Liver (tissue), 9 donors: Measurements from ENCODE around the gene NISCH. TPM values are rescaled to one million over a fixed set of nuclear protein-coding genes. Genes with fewer than 3 reads are reported as not detected.

ENCODE experiments used
- DNase-seq: peaks from one replicate; pipeline ENCODE4 v3.0.0-alpha.2; 2017; ENCODE audit warnings: low spot score
- H3K27ac ChIP-seq, 2 donors: one replicate each; pipeline ENCODE4 v1.7.0; 2013; ENCODE audit warnings: inconsistent platforms in 2 of 2, low read length in 2 of 2, control low read depth in 1 of 2, low read depth in 1 of 2, mild to moderate bottlenecking in 1 of 2
- H3K27me3 ChIP-seq, 4 donors: one replicate each; pipeline versions ENCODE4 v1.6.1 to v1.7.0; 2013; ENCODE audit warnings: low read length in 3 of 4, inconsistent platforms in 1 of 4, mild to moderate bottlenecking in 1 of 4, moderate library complexity in 1 of 4; ENCODE audit not compliant: control insufficient read depth in 4 of 4, insufficient read depth in 4 of 4
- H3K36me3 ChIP-seq, 4 donors: one replicate each; pipeline versions ENCODE4 v1.6.1 to v1.7.0; 2013; ENCODE audit warnings: low read length in 3 of 4, mild to moderate bottlenecking in 3 of 4, low read depth in 1 of 4, moderate library complexity in 1 of 4; ENCODE audit not compliant: control insufficient read depth in 4 of 4, insufficient read depth in 3 of 4
- H3K4me1 ChIP-seq, 4 donors: one replicate each; pipeline versions ENCODE4 v1.6.1 to v1.7.0; 2013; ENCODE audit warnings: low read length in 3 of 4, mild to moderate bottlenecking in 3 of 4, moderate library complexity in 1 of 4; ENCODE audit not compliant: control insufficient read depth in 4 of 4, insufficient read depth in 4 of 4
- H3K4me3 ChIP-seq, 3 donors: one replicate each; pipeline versions ENCODE4 v1.6.1 to v1.7.0; 2013; ENCODE audit warnings: low read length in 3 of 3, control low read depth in 1 of 3, low read depth in 1 of 3, mild to moderate bottlenecking in 1 of 3
- H3K9ac ChIP-seq, 2 donors: one replicate each; pipeline ENCODE4 v1.7.0; 2013; ENCODE audit warnings: low read length in 2 of 2, mild to moderate bottlenecking in 2 of 2, moderate library complexity in 2 of 2, control low read depth in 1 of 2, low read depth in 1 of 2
- H3K9me3 ChIP-seq, 4 donors: one replicate each; pipeline versions ENCODE4 v1.6.1 to v1.7.0; 2013; ENCODE audit warnings: low read length in 3 of 4; ENCODE audit not compliant: control insufficient read depth in 4 of 4
- ATF3 ChIP-seq: IDR thresholded peaks from 2 replicates; pipeline ENCODE4 v1.6.1; 2016; ENCODE audit warnings: antibody characterized with exemption
- EGR1 ChIP-seq, 2 donors: IDR thresholded peaks; 2 replicates each; pipeline ENCODE4 v1.6.1; 2016 to 2018; ENCODE audit warnings: antibody characterized with exemption in 2 of 2, low read depth in 2 of 2
- FOXA1 ChIP-seq: IDR thresholded peaks from 2 replicates; pipeline ENCODE4 v1.6.1; 2016; ENCODE audit warnings: antibody characterized with exemption
- FOXA2 ChIP-seq: IDR thresholded peaks from 2 replicates; pipeline ENCODE4 v1.6.1; 2016; ENCODE audit warnings: antibody characterized with exemption
- GABPA ChIP-seq, 2 donors: IDR thresholded peaks in 1 of 2; conservative IDR thresholded peaks in 1 of 2; 2 replicates each; pipeline ENCODE4 v1.6.1; 2016; ENCODE audit warnings: antibody characterized with exemption in 2 of 2, mild to moderate bottlenecking in 1 of 2, moderate library complexity in 1 of 2
- HNF4A ChIP-seq, 2 donors: conservative IDR thresholded peaks; 2 replicates each; pipeline ENCODE4 v1.6.1; 2016; ENCODE audit warnings: antibody characterized with exemption in 2 of 2, mild to moderate bottlenecking in 2 of 2
- HNF4G ChIP-seq: IDR thresholded peaks from 2 replicates; pipeline ENCODE4 v1.6.1; 2016; ENCODE audit warnings: antibody characterized with exemption
- JUND ChIP-seq, 2 donors: IDR thresholded peaks; 2 replicates each; pipeline ENCODE4 v1.6.1; 2016; ENCODE audit warnings: antibody characterized with exemption in 2 of 2
- MAX ChIP-seq: IDR thresholded peaks from 2 replicates; pipeline ENCODE4 v1.6.1; 2016; ENCODE audit warnings: antibody characterized with exemption
- NR2F2 ChIP-seq: IDR thresholded peaks from 2 replicates; pipeline ENCODE4 v1.6.1; 2016; ENCODE audit warnings: antibody characterized with exemption
- RAD21 ChIP-seq, 2 donors: IDR thresholded peaks; 2 replicates each; pipeline ENCODE4 v1.6.1; 2016; ENCODE audit warnings: antibody characterized with exemption in 2 of 2, mild to moderate bottlenecking in 2 of 2
- RXRA ChIP-seq, 2 donors: IDR thresholded peaks; 2 replicates each; pipeline ENCODE4 v1.6.1; 2017 to 2018; ENCODE audit warnings: antibody characterized with exemption in 2 of 2, mild to moderate bottlenecking in 1 of 2
- SP1 ChIP-seq: IDR thresholded peaks from 2 replicates; pipeline ENCODE4 v1.6.1; 2018; ENCODE audit warnings: antibody characterized with exemption, mild to moderate bottlenecking
- TAF1 ChIP-seq: conservative IDR thresholded peaks from 2 replicates; pipeline ENCODE4 v1.6.1; 2016; ENCODE audit warnings: antibody characterized with exemption, mild to moderate bottlenecking
- YY1 ChIP-seq: IDR thresholded peaks from 2 replicates; pipeline ENCODE4 v1.6.1; 2016; ENCODE audit warnings: antibody characterized with exemption, mild to moderate bottlenecking
- WGBS: extraction: QIAGEN DNeasy Blood & Tissue Kit; methylation state at CpG from one replicate; pipeline ENCODE4 v1.1.7; 2013; 5-methylcytosine and 5-hydroxymethylcytosine counted together
- polyA plus RNA-seq, 2 donors: library from polyadenylated mRNA; stranded (reverse) in 1 of 2; unstranded in 1 of 2; fragments of 200-250 nt in 1 of 2; fragments of >200 nt in 1 of 2; fragmentation: Nextera tagmentation in 1 of 2; extraction: Ambion mirVana in 1 of 2; gene quantifications; one replicate each; pipeline versions ENCODE4 v1.2.1 to v1.2.3, GENCODE V29; 2013 to 2015
- total RNA-seq, 2 donors: library from RNA; depleted of rRNA; stranded (reverse); fragments of >200 nt; gene quantifications; one replicate each; pipeline ENCODE4 v1.2.3, GENCODE V29; 2014
- TF ChIP-seq, protein P1 (sequence below): IDR thresholded peaks from 2 replicates; pipeline ENCODE4 v1.6.1; 2016; ENCODE audit warnings: antibody characterized with exemption
- TF ChIP-seq, protein P2 (sequence below): IDR thresholded peaks from 2 replicates; pipeline ENCODE4 v1.6.1; 2016; ENCODE audit warnings: antibody characterized with exemption, mild to moderate bottlenecking
- TF ChIP-seq, protein P3 (sequence below): fragments of 150-350 bp; IDR thresholded peaks from 2 replicates; pipeline ENCODE4 v1.5.1; 2017; ENCODE audit warnings: improper control_type of control experiment, low read depth, low read length; ENCODE audit not compliant: missing input control
- donor health status: healthy.
- donor health status: healthy.
- donor health status: healthy.
- donor health status: healthy.
- donor health status: healthy.

NISCH gene
- total and polyA plus RNA-seq, 4 donors, result 10.8 to 39.8 (median 17.6) TPM

DNA sequence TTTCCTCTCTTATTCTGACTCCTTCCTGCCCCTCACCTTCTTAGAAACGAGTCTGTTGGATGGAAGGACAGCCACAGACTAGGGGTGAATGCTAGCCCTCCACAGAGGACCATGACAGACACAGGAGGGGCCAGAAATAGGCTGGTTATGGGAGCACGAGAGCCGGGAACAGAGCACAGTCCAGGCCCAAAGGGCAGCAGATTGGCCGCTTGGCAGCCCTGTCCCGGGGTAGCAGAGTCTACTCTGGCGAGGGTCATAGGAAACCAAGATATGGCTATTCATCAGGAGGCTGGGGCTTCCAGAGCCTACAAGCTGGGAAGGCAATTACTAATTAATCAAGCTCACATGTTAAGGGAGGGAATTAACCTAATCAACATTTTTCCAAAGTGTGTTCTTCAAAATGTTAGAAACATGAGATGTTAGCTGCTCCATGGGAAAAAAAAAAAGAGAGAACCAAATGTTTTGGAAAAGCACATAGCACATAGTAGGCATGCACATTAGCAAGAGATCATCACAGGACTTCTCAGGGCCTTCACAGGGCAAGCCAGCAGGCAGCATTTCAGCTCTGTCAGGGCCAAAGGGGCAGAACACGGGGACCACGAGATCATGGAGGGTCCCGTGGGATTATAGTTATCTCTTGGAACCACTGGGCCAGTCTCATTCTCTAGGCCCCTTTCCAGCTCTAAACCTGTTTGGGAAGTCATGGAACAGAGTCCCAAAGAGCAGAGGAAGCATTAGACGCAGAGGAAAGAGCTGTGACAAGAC, 23.8 kb upstream of the NISCH start:
- Histone ChIP-seq H3K9ac (no peak overlapping the region), H3K4me3 (no peak overlapping the region), H3K36me3 (no peaks in the 10 kb centered on the region), H3K4me1 (no peaks in the 10 kb centered on the region), H3K27ac (no peak overlapping the region), H3K9me3 (no peaks in the 10 kb centered on the region), H3K27me3 (no peaks in the 10 kb centered on the region)
- TF ChIP-seq FOXA1 (no peak), NR2F2 (no peak), ATF3 (no peak), EGR1 (IDR thresholded peaks at IDR 0.05; ENCODE audit: low read depth in 2 of 2) (no peak), MAX (no peak), TAF1 (no peak), HNF4G (no peak), YY1 (no peak), RAD21 (IDR thresholded peaks at IDR 0.05) (no peak)
- TF ChIP-seq, protein P1, sequence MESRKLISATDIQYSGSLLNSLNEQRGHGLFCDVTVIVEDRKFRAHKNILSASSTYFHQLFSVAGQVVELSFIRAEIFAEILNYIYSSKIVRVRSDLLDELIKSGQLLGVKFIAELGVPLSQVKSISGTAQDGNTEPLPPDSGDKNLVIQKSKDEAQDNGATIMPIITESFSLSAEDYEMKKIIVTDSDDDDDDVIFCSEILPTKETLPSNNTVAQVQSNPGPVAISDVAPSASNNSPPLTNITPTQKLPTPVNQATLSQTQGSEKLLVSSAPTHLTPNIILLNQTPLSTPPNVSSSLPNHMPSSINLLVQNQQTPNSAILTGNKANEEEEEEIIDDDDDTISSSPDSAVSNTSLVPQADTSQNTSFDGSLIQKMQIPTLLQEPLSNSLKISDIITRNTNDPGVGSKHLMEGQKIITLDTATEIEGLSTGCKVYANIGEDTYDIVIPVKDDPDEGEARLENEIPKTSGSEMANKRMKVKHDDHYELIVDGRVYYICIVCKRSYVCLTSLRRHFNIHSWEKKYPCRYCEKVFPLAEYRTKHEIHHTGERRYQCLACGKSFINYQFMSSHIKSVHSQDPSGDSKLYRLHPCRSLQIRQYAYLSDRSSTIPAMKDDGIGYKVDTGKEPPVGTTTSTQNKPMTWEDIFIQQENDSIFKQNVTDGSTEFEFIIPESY, result no peak
- WGBS, result 82% methylated on average over 10 of the region's 10 CpGs
- no peak for DNase-seq

DNA sequence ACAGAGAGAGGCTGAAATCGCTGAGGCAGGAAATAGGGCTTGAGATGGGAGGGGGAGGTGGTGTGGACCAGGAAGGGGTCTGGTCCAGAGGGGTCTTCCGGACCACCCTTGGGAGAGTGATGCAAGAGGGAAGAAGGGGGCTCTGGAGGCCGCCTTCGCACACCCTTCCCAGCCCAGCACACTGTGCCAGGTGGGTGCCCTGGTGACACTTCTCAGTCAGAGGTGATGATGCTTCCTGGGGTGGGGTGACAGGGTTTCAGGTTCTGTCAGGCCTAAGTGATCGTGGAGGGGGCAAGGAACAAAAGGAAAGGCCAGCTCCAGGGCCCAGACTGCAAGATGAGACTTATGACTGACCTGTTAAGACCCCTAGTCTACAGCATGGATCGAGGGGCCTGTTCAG, 23.2 kb upstream of the NISCH start:
- no peak overlapping the region for H3K27ac ChIP-seq
- no peaks in the 10 kb centered on the region for H3K4me1 ChIP-seq
- H3K9ac ChIP-seq, result no peak overlapping the region
- TF ChIP-seq RXRA (IDR thresholded peaks at IDR 0.05) (no peak), FOXA2 (no peak), EGR1 (IDR thresholded peaks at IDR 0.05; ENCODE audit: low read depth in 2 of 2) (no peak), HNF4G (no peak), TAF1 (no peak), ATF3 (no peak), GABPA (IDR thresholded peaks at IDR 0.05 in 1 of 2, conservative IDR thresholded peaks at IDR 0.05 in 1 of 2) (no peak), FOXA1 (no peak), SP1 (no peak), NR2F2 (no peak), YY1 (no peak), MAX (no peak), JUND (IDR thresholded peaks at IDR 0.05) (no peak), RAD21 (IDR thresholded peaks at IDR 0.05) (no peak), HNF4A (conservative IDR thresholded peaks at IDR 0.05) (no peak)
- TF ChIP-seq, protein P2, sequence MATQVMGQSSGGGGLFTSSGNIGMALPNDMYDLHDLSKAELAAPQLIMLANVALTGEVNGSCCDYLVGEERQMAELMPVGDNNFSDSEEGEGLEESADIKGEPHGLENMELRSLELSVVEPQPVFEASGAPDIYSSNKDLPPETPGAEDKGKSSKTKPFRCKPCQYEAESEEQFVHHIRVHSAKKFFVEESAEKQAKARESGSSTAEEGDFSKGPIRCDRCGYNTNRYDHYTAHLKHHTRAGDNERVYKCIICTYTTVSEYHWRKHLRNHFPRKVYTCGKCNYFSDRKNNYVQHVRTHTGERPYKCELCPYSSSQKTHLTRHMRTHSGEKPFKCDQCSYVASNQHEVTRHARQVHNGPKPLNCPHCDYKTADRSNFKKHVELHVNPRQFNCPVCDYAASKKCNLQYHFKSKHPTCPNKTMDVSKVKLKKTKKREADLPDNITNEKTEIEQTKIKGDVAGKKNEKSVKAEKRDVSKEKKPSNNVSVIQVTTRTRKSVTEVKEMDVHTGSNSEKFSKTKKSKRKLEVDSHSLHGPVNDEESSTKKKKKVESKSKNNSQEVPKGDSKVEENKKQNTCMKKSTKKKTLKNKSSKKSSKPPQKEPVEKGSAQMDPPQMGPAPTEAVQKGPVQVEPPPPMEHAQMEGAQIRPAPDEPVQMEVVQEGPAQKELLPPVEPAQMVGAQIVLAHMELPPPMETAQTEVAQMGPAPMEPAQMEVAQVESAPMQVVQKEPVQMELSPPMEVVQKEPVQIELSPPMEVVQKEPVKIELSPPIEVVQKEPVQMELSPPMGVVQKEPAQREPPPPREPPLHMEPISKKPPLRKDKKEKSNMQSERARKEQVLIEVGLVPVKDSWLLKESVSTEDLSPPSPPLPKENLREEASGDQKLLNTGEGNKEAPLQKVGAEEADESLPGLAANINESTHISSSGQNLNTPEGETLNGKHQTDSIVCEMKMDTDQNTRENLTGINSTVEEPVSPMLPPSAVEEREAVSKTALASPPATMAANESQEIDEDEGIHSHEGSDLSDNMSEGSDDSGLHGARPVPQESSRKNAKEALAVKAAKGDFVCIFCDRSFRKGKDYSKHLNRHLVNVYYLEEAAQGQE, result no peak
- TF ChIP-seq, protein P1, result no peak
- TF ChIP-seq, protein P3, sequence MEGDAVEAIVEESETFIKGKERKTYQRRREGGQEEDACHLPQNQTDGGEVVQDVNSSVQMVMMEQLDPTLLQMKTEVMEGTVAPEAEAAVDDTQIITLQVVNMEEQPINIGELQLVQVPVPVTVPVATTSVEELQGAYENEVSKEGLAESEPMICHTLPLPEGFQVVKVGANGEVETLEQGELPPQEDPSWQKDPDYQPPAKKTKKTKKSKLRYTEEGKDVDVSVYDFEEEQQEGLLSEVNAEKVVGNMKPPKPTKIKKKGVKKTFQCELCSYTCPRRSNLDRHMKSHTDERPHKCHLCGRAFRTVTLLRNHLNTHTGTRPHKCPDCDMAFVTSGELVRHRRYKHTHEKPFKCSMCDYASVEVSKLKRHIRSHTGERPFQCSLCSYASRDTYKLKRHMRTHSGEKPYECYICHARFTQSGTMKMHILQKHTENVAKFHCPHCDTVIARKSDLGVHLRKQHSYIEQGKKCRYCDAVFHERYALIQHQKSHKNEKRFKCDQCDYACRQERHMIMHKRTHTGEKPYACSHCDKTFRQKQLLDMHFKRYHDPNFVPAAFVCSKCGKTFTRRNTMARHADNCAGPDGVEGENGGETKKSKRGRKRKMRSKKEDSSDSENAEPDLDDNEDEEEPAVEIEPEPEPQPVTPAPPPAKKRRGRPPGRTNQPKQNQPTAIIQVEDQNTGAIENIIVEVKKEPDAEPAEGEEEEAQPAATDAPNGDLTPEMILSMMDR, result no peak
- H3K4me3 ChIP-seq, result no peak overlapping the region
- 80% methylated on average over 6 of the region's 6 CpGs for WGBS
- H3K27me3 ChIP-seq, result no peaks in the 10 kb centered on the region
- H3K36me3 ChIP-seq, result no peaks in the 10 kb centered on the region
- H3K9me3 ChIP-seq, result no peaks in the 10 kb centered on the region
- no peak for DNase-seq
